ENCODE data around the gene CHRDL2.

DNA sequence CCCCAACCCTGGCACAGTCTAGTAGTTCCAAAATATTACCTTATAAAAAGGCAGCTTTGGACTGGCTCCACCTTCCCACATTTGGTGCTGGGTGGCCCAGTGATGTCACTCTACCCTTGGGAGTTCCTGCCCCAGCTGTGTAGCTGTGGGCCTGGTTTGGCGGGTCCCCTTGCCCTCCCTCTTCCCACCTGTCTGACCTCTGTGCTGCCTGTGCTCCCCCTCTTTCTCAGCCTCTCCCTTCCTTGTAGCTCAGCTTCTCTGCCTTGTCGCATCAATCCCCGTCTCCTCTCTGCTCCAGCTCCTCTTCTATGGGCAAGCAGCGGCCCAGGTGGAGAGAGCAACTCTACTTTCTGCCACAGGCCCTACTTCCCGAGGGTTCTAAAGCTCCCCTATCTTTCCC lies 54.6 kb downstream of the CHRDL2 start:
- TF ChIP-seq, protein P1, sequence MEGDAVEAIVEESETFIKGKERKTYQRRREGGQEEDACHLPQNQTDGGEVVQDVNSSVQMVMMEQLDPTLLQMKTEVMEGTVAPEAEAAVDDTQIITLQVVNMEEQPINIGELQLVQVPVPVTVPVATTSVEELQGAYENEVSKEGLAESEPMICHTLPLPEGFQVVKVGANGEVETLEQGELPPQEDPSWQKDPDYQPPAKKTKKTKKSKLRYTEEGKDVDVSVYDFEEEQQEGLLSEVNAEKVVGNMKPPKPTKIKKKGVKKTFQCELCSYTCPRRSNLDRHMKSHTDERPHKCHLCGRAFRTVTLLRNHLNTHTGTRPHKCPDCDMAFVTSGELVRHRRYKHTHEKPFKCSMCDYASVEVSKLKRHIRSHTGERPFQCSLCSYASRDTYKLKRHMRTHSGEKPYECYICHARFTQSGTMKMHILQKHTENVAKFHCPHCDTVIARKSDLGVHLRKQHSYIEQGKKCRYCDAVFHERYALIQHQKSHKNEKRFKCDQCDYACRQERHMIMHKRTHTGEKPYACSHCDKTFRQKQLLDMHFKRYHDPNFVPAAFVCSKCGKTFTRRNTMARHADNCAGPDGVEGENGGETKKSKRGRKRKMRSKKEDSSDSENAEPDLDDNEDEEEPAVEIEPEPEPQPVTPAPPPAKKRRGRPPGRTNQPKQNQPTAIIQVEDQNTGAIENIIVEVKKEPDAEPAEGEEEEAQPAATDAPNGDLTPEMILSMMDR (IDR thresholded peaks at IDR 0.05; ENCODE audit: insufficient read depth, low read length, poor library complexity, severe bottlenecking) = no peak
- TF ChIP-seq EZH2phosphoT487 (conservative IDR thresholded peaks at IDR 0.05; ENCODE audit: low read length) = no peak

All from SU-DHL-6 (cell line).